ENCODE results near the gene CDS2. TPM values are rescaled to one million over a fixed set of nuclear protein-coding genes. Genes with fewer than 3 reads are reported as not detected.

Gene CDS2
- total RNA-seq, 2 donors from 2014 or later, result 26.2 to 61.8 TPM

- H3K36me3 ChIP-seq, result no peaks in the 10 kb centered on the region
- peak; percentile 60 for DNase-seq (ENCODE audit: low spot score)
- H3K27ac ChIP-seq, result no peak overlapping the region
- no peaks in the 10 kb centered on the region for H3K27me3 ChIP-seq (replicated peaks; ENCODE audit: insufficient read depth)
- H3K9me3 ChIP-seq, result no peaks in the 10 kb centered on the region
- H3K4me3 ChIP-seq, result no peak overlapping the region
- no peaks in the 10 kb centered on the region for H3K4me1 ChIP-seq (replicated peaks)
- TF ChIP-seq POLR2AphosphoS5 (IDR thresholded peaks at IDR 0.05), result no peak
- TF ChIP-seq CTCF (IDR thresholded peaks at IDR 0.05), result peak; percentile 18 to 75 (median 68)
- intact Hi-C loops (cut with DNase I), result loop anchor here (2.0 kb wide), 1 partner anchor 243 kb away; no protein-coding TSS in a partner anchor
- 25% methylated on average over 10 of the region's 10 CpGs for WGBS
These were observed 78.8 kb downstream of the CDS2 start for GRCh38 chr20:5205348-5206210.

- DNase-seq (ENCODE audit: low spot score), result no peak
- Histone ChIP-seq H3K27ac (no peak overlapping the region), H3K27me3 (replicated peaks; ENCODE audit: insufficient read depth) (no peaks in the 10 kb centered on the region), H3K36me3 (no peaks in the 10 kb centered on the region), H3K4me3 (no peak overlapping the region), H3K4me1 (replicated peaks) (no peaks in the 10 kb centered on the region), H3K9me3 (no peaks in the 10 kb centered on the region)
- intact Hi-C loops (cut with DNase I), result no loop called here
- TF ChIP-seq POLR2A (IDR thresholded peaks at IDR 0.05) (no peak), CTCF (IDR thresholded peaks at IDR 0.05) (no peak), POLR2AphosphoS5 (IDR thresholded peaks at IDR 0.05) (no peak)
These were observed 80.3 kb downstream of the CDS2 start for GRCh38 chr20:5207138-5207537.

GRCh38 chr20:5211803-5212714, 85.3 kb downstream of the CDS2 start:
- H3K4me1 ChIP-seq (replicated peaks), result no peaks in the 10 kb centered on the region
- H3K9me3 ChIP-seq, result no peaks in the 10 kb centered on the region
- no peak overlapping the region for H3K27ac ChIP-seq
- H3K36me3 ChIP-seq, result no peaks in the 10 kb centered on the region
- no peak for TF ChIP-seq POLR2AphosphoS5 (IDR thresholded peaks at IDR 0.05)
- TF ChIP-seq POLR2A (IDR thresholded peaks at IDR 0.05), result no peak
- TF ChIP-seq CTCF (IDR thresholded peaks at IDR 0.05), result no peak
- no peak overlapping the region for H3K4me3 ChIP-seq
- intact Hi-C loops (cut with DNase I), result no loop called here
- H3K27me3 ChIP-seq (replicated peaks; ENCODE audit: insufficient read depth), result no peaks in the 10 kb centered on the region
- no peak for DNase-seq (ENCODE audit: low spot score)
- 95% methylated on average over 8 of the region's 8 CpGs for WGBS

GRCh38 chr20:5212907-5213487, 86.2 kb downstream of the CDS2 start:
- Histone ChIP-seq H3K27me3 (replicated peaks; ENCODE audit: insufficient read depth) (no peaks in the 10 kb centered on the region), H3K4me3 (no peak overlapping the region), H3K27ac (no peak overlapping the region), H3K36me3 (no peaks in the 10 kb centered on the region), H3K9me3 (no peaks in the 10 kb centered on the region), H3K4me1 (replicated peaks) (no peaks in the 10 kb centered on the region)
- DNase-seq (ENCODE audit: low spot score), result no peak
- 33% methylated on average over 2 of the region's 2 CpGs for WGBS
- TF ChIP-seq CTCF (IDR thresholded peaks at IDR 0.05) (no peak), POLR2AphosphoS5 (IDR thresholded peaks at IDR 0.05) (no peak), POLR2A (IDR thresholded peaks at IDR 0.05) (no peak)
- intact Hi-C loops (cut with DNase I), result no loop called here

All from prostate gland (tissue), 2 donors.